CD14-positive monocyte (primary cell): ENCODE data around the gene SYNDIG1. TPM values are rescaled to one million over a fixed set of nuclear protein-coding genes. Genes with fewer than 3 reads are reported as not detected.

Experiments
- DNase-seq, 3 donors: peaks; one replicate each; pipeline ENCODE4 v3.0.0-alpha.2; 2011 to 2022
- H2AFZ ChIP-seq: 2 replicates; pipeline ENCODE4 v1.6.0; 2012; ENCODE audit warnings: mild to moderate bottlenecking, low read depth, low read length, inconsistent platforms; ENCODE audit not compliant: insufficient read depth, poor library complexity, severe bottlenecking
- H3K27ac ChIP-seq, 2 donors: 1 replicate in 1 of 2; 2 replicates in 1 of 2; pipeline ENCODE4 v1.5.1; 2012 to 2013; ENCODE audit warnings: low read length in 2 of 2, control low read depth in 1 of 2, inconsistent platforms in 1 of 2, low read depth in 1 of 2, mild to moderate bottlenecking in 1 of 2
- H3K27me3 ChIP-seq, 2 donors: one replicate each; pipeline versions ENCODE4 v1.6.0 to v1.6.1; 2011 to 2013; ENCODE audit warnings: low read length in 2 of 2; ENCODE audit not compliant: control insufficient read depth in 2 of 2, insufficient read depth in 2 of 2
- H3K36me3 ChIP-seq, 2 donors: replicated peaks in 1 of 2; 1 replicate in 1 of 2; 2 replicates in 1 of 2; pipeline versions ENCODE4 v1.5.1 to v1.6.1; 2012 to 2013; ENCODE audit warnings: low read length in 2 of 2, control low read depth in 1 of 2, inconsistent platforms in 1 of 2, mild to moderate bottlenecking in 1 of 2; ENCODE audit not compliant: insufficient read depth in 2 of 2, control insufficient read depth in 1 of 2
- H3K4me1 ChIP-seq, 2 donors: 1 replicate in 1 of 2; 2 replicates in 1 of 2; pipeline versions ENCODE4 v1.5.1 to v1.6.1; 2012 to 2013; ENCODE audit warnings: low read length in 2 of 2, control low read depth in 1 of 2, inconsistent platforms in 1 of 2, mild to moderate bottlenecking in 1 of 2, moderate library complexity in 1 of 2; ENCODE audit not compliant: insufficient read depth in 2 of 2, control insufficient read depth in 1 of 2
- H3K4me2 ChIP-seq: replicated peaks from 2 replicates; pipeline ENCODE3; 2012; ENCODE audit warnings: low read length, moderate library complexity, mild to moderate bottlenecking; ENCODE audit not compliant: poor library complexity, severe bottlenecking; ENCODE audit errors: extremely low read depth
- H3K4me3 ChIP-seq, 3 experiments: fragments of 200-600 bp in 1 of 3; sonication (generic) in 1 of 3; replicated peaks in 1 of 3; 1 replicate in 2 of 3; 2 replicates in 1 of 3; pipeline ENCODE4 v1.5.1; 2011 to 2013; ENCODE audit warnings: low read length in 3 of 3, mild to moderate bottlenecking in 3 of 3, control low read depth in 2 of 3, low read depth in 2 of 3, inconsistent platforms in 1 of 3, moderate library complexity in 1 of 3
- H3K79me2 ChIP-seq: 2 replicates; pipeline ENCODE4 v1.6.0; 2012; ENCODE audit warnings: mild to moderate bottlenecking, control low read depth, inconsistent platforms, low read length, moderate library complexity; ENCODE audit not compliant: insufficient read depth
- H3K9ac ChIP-seq: 2 replicates; pipeline ENCODE4 v1.6.0; 2017; ENCODE audit warnings: low read length, mild to moderate bottlenecking; ENCODE audit not compliant: insufficient read depth, poor library complexity, severe bottlenecking
- H3K9me3 ChIP-seq, 2 donors: replicated peaks in 1 of 2; 1 replicate in 1 of 2; 2 replicates in 1 of 2; pipeline versions ENCODE4 v1.5.1 to v1.6.1; 2012 to 2013; ENCODE audit warnings: low read length in 2 of 2, control low read depth in 1 of 2; ENCODE audit not compliant: control insufficient read depth in 1 of 2, insufficient read depth in 1 of 2
- H4K20me1 ChIP-seq: 2 replicates; pipeline ENCODE4 v1.6.0; 2012; ENCODE audit warnings: mild to moderate bottlenecking, low read length, control low read depth, moderate library complexity; ENCODE audit not compliant: insufficient read depth
- H3K27ac Mint-ChIP-seq, 7 donors: one replicate each; pipeline ENCODE4 v1.8.0; 2020; ENCODE audit warnings: mild to moderate bottlenecking in 7 of 7, mixed read lengths in 7 of 7, moderate library complexity in 6 of 7, inconsistent platforms in 2 of 7
- H3K27me3 Mint-ChIP-seq, 3 donors: one replicate each; pipeline ENCODE4 v1.8.0; 2021 to 2022; ENCODE audit warnings: low read depth in 3 of 3, mild to moderate bottlenecking in 3 of 3, mixed read lengths in 3 of 3, moderate library complexity in 3 of 3, inconsistent platforms in 1 of 3
- H3K36me3 Mint-ChIP-seq, 2 donors: one replicate each; pipeline ENCODE4 v1.8.0; 2020; ENCODE audit warnings: mixed read lengths in 2 of 2, inconsistent platforms in 1 of 2, mild to moderate bottlenecking in 1 of 2
- H3K4me1 Mint-ChIP-seq: one replicate; pipeline ENCODE4 v1.8.0; 2020; ENCODE audit warnings: mild to moderate bottlenecking, mixed read lengths
- H3K4me3 Mint-ChIP-seq, 2 donors: one replicate each; pipeline ENCODE4 v1.8.0; 2020; ENCODE audit warnings: mild to moderate bottlenecking in 2 of 2, mixed read lengths in 2 of 2, moderate library complexity in 1 of 2
- H3K9me3 Mint-ChIP-seq, 7 donors: one replicate each; pipeline ENCODE4 v1.8.0; 2020 to 2022; ENCODE audit warnings: mixed read lengths in 7 of 7, mild to moderate bottlenecking in 6 of 7, moderate library complexity in 6 of 7, inconsistent platforms in 2 of 7
- CTCF ChIP-seq: fragments of 200-600 bp; IDR thresholded peaks from one replicate; pipeline ENCODE4 v1.8.0; 2022; ENCODE audit warnings: antibody characterized with exemption, mild to moderate bottlenecking
- WGBS: methylation state at CpG from one replicate; pipeline ENCODE4 v1.1.5; 2013; ENCODE audit warnings: missing lambda C conversion rate; ENCODE audit not compliant: insufficient coverage; 5-methylcytosine and 5-hydroxymethylcytosine counted together
- intact Hi-C, 2 donors: fragments of 100-400 bp; cut with micrococcal nuclease; formaldehyde crosslinking; loops; one replicate each; pipeline versions ENCODE4 v1.15.0 to v1.15.1; 2023
- polyA plus RNA-seq, 3 donors: library from polyadenylated mRNA; depleted of rRNA in 1 of 3; unstranded in 2 of 3; stranded (reverse) in 1 of 3; fragments of 300-500 nt in 2 of 3; fragments of >200 nt in 1 of 3; fragmentation: Illumina TruSeq in 2 of 3; gene quantifications; 1 replicate in 2 of 3; 2 replicates in 1 of 3; pipeline ENCODE4 v1.2.3, GENCODE V29; 2012 to 2021

SYNDIG1 gene
- polyA plus RNA-seq, 3 donors = not detected

DNA sequence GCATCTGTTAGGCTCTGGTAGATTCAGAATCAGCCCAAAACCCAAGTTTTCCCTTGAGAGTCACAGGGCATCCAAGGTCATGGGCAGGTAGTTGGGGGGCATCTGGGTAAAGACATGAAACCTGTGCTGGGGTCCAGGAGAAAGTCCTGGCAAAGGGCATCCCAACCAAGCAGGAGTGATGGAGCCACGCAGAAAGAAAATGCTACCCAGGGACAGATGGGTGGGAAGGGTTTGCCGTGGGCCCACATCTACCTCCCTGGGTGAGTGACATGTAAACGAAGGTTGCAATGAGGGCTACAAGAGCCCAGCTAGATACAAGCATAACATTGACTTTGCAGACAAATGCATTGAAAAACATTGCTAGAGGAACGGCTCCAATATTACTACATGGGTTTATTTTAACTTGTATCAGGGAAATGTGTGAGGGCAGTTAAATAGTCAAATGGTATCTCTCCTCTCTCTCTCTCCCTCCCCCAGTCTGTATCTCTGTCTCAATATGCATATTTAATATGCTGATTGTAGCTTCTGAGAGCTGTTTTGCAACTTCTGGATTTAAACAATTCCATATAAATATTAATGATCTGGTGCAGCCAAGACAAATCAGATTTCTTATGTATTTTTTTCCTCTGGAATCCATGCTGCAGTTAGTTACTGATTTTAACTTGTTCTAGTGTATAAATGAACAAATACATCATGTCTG, 135.7 kb downstream of the SYNDIG1 start:
- H3K27ac Mint-ChIP-seq = no peak overlapping the region
- H3K36me3 Mint-ChIP-seq = no peaks in the 10 kb centered on the region
- no peaks in the 10 kb centered on the region for H3K79me2 ChIP-seq
- H3K9me3 ChIP-seq = peaks cover 0 to 8% of the 10 kb centered on the region in 2 donors
- H3K4me3 ChIP-seq = no peak overlapping the region
- H4K20me1 ChIP-seq = no peaks in the 10 kb centered on the region
- H3K4me3 Mint-ChIP-seq = no peak overlapping the region
- intact Hi-C loops = no loop called here
- H3K4me2 ChIP-seq = no peak overlapping the region
- no peaks in the 10 kb centered on the region for H3K4me1 Mint-ChIP-seq
- H3K27me3 Mint-ChIP-seq = peaks cover 0 to 5% (median 4%) of the 10 kb centered on the region in 3 donors
- no peak overlapping the region for H3K9ac ChIP-seq
- peaks cover 3 to 17% (median 12%) of the 10 kb centered on the region in 7 donors for H3K9me3 Mint-ChIP-seq
- TF ChIP-seq CTCF = no peak
- H3K36me3 ChIP-seq = no peaks in the 10 kb centered on the region
- DNase-seq = no peak
- H3K27me3 ChIP-seq = no peaks in the 10 kb centered on the region
- H3K27ac ChIP-seq = no peak overlapping the region
- no peak overlapping the region for H2AFZ ChIP-seq
- WGBS = no CpG with 5 or more reads among the region's 4 CpGs
- H3K4me1 ChIP-seq = no peaks in the 10 kb centered on the region

DNA sequence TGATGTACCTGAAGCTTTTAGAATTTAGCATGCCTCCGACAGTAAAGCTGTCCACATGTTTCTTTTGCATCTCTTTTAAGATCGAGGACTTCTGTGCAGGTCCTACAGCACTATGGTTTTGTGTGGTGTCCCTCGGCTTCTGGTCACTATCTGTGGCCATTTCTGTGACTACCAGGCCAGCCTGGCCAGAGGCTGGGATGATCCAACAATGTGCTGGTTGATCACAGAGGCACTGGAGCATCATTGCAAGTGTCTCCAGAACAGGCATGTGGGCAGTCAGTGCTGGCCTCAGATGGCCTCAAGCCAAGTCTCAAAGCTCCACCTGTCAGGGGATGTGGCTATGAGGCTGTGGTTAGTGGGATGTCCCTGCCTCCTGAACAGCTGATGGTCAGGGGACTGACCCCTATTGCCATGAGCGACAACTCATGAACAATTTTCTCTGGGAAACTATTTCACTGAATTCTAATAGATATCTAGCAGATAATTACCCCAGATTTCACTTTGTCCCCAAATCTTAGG, 136.6 kb downstream of the SYNDIG1 start:
- H3K27ac Mint-ChIP-seq = no peak overlapping the region
- peaks cover 0 to 9% (median 2%) of the 10 kb centered on the region in 3 donors for H3K27me3 Mint-ChIP-seq
- H3K9ac ChIP-seq = no peak overlapping the region
- H3K4me1 ChIP-seq = no peaks in the 10 kb centered on the region
- H4K20me1 ChIP-seq = no peaks in the 10 kb centered on the region
- H3K36me3 Mint-ChIP-seq = no peaks in the 10 kb centered on the region
- no peak overlapping the region for H3K4me2 ChIP-seq
- no peak overlapping the region for H3K4me3 ChIP-seq
- no peaks in the 10 kb centered on the region for H3K4me1 Mint-ChIP-seq
- no peaks in the 10 kb centered on the region for H3K79me2 ChIP-seq
- no peak overlapping the region for H3K27ac ChIP-seq
- no peaks in the 10 kb centered on the region for H3K36me3 ChIP-seq
- H3K9me3 Mint-ChIP-seq = peaks cover 0 to 14% (median 8%) of the 10 kb centered on the region in 7 donors
- intact Hi-C loops = no loop called here
- no peaks in the 10 kb centered on the region for H3K27me3 ChIP-seq
- no peak overlapping the region for H3K4me3 Mint-ChIP-seq
- TF ChIP-seq CTCF = no peak
- no peak overlapping the region for H2AFZ ChIP-seq
- 81% methylated on average over 3 of the region's 4 CpGs for WGBS
- H3K9me3 ChIP-seq = peaks cover 0 to 4% of the 10 kb centered on the region in 2 donors
- no peak for DNase-seq
